ENCODE results near the gene TSEN2. TPM values are rescaled to one million over a fixed set of nuclear protein-coding genes. Genes with fewer than 3 reads are reported as not detected.

The TSEN2 gene
- total RNA-seq, 2 experiments from 2014 or later = 13.8 to 15.4 TPM

GRCh38 chr3:12566976-12567375 is 82.7 kb downstream of the TSEN2 start:
- peaks cover 17% of the 10 kb centered on the region for H3K9me3 Mint-ChIP-seq
- ChIA-PET CTCF (no interaction called here), POLR2A (no interaction called here)

DNA sequence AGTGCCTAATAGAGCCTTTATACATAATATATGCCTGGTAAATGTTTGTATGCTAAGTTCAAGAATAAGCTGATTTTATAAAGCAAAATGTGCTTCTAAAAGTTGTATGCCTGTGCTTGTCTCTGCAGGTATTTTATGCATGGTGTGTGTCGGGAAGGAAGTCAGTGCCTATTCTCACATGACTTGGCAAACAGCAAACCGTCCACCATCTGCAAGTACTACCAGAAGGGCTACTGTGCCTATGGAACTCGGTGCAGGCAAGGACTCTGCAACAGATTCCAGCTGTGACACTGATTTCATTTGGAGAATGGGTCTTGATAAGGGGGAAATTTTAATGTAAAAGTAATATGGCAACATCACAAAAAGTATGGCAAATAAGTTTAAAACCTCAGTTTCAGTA is 84.5 kb downstream of the TSEN2 start:
- Mint-ChIP-seq H3K4me3 (no peak overlapping the region), H3K36me3 (peaks cover 58% of the 10 kb centered on the region), H3K4me1 (ENCODE audit: low read depth) (peaks cover 22% of the 10 kb centered on the region), H3K27ac (no peak overlapping the region), H3K9me3 (peaks cover 17% of the 10 kb centered on the region), H3K27me3 (no peaks in the 10 kb centered on the region)
- POLR2A ChIA-PET = no interaction called here
- no peak for DNase-seq
- intact Hi-C loops (cut with micrococcal nuclease) = no loop called here
- CTCF ChIA-PET = no interaction called here

More at GRCh38 chr3:12566976-12567375, 82.7 kb downstream of the TSEN2 start:
- H3K36me3 Mint-ChIP-seq = peaks cover 48% of the 10 kb centered on the region
- H3K4me3 Mint-ChIP-seq = no peak overlapping the region
- intact Hi-C loops (cut with micrococcal nuclease) = no loop called here
- H3K27ac Mint-ChIP-seq = no peak overlapping the region
- peaks cover 30% of the 10 kb centered on the region for H3K4me1 Mint-ChIP-seq (ENCODE audit: low read depth)
- no peaks in the 10 kb centered on the region for H3K27me3 Mint-ChIP-seq
- no peak for DNase-seq

DNA sequence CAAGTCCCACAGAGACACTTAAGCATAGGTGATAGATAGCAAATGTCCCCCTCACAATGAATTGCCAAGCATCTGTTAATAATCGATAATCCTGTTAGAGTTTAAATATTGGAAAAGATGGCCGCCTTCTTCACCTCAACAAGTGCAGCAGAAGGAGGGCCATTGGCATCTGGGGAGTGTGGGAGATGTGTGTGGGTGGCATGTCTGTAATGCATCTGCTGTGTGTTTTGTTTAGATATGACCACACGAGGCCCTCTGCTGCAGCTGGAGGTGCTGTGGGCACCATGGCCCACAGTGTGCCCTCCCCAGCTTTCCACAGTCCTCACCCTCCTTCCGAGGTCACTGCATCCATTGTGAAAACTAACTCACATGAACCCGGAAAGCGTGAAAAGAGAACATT is 85.6 kb downstream of the TSEN2 start:
- ChIA-PET CTCF (no interaction called here), POLR2A (no interaction called here)
- Mint-ChIP-seq H3K27ac (peak overlapping the region; percentile 10), H3K9me3 (peaks cover 15% of the 10 kb centered on the region), H3K36me3 (peaks cover 63% of the 10 kb centered on the region), H3K4me1 (ENCODE audit: low read depth) (peaks cover 17% of the 10 kb centered on the region), H3K27me3 (no peaks in the 10 kb centered on the region), H3K4me3 (no peak overlapping the region)
- no peak for DNase-seq
- intact Hi-C loops (cut with micrococcal nuclease) = no loop called here

DNA sequence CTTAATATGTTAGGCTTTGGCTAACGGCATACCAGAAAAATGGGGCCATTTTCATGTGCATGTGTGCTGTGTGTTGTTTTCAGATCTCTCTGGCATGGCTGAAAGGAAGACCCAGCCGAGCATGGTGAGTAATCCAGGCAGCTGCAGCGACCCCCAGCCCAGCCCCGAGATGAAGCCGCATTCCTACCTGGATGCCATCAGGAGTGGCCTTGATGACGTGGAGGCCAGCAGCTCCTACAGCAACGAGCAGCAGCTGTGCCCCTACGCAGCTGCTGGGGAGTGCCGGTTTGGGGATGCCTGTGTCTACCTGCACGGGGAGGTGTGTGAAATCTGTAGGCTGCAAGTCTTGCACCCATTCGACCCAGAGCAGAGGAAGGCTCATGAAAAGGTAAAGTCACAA is 87.7 kb downstream of the TSEN2 start:
- H3K4me1 Mint-ChIP-seq (ENCODE audit: low read depth) = peaks cover 5% of the 10 kb centered on the region
- DNase-seq = no peak
- intact Hi-C loops (cut with micrococcal nuclease) = no loop called here
- CTCF ChIA-PET = no interaction called here
- peaks cover 3% of the 10 kb centered on the region for H3K9me3 Mint-ChIP-seq
- no peak overlapping the region for H3K4me3 Mint-ChIP-seq
- H3K36me3 Mint-ChIP-seq = peaks cover 67% of the 10 kb centered on the region
- H3K27ac Mint-ChIP-seq = no peak overlapping the region
- POLR2A ChIA-PET = no interaction called here
- H3K27me3 Mint-ChIP-seq = no peaks in the 10 kb centered on the region

- no peaks in the 10 kb centered on the region for H3K27me3 Mint-ChIP-seq
- no peak overlapping the region for H3K4me3 Mint-ChIP-seq
- no peak for DNase-seq
- no peak overlapping the region for H3K27ac Mint-ChIP-seq
- H3K36me3 Mint-ChIP-seq = peaks cover 73% of the 10 kb centered on the region
- intact Hi-C loops (cut with micrococcal nuclease) = no loop called here
- H3K4me1 Mint-ChIP-seq (ENCODE audit: low read depth) = no peaks in the 10 kb centered on the region
- peaks cover 7% of the 10 kb centered on the region for H3K9me3 Mint-ChIP-seq
- ChIA-PET CTCF (no interaction called here), POLR2A (no interaction called here)
Observed at GRCh38 chr3:12574131-12574530, 89.9 kb downstream of the TSEN2 start.

DNA sequence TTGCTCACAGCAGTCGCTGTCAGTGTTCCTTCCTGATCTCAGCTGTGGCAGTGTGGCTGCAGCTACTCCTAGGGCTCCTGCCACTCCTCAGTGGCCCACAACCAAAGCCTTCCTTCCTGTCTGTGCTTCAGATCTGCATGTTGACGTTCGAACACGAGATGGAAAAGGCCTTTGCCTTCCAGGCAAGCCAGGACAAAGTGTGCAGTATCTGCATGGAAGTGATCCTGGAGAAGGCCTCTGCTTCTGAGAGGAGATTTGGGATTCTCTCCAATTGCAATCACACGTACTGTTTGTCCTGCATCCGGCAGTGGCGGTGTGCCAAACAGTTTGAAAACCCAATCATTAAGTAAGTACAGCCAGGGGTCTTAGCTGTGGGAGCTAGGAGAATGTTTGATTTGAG is 90.4 kb downstream of the TSEN2 start:
- H3K36me3 Mint-ChIP-seq = peaks cover 70% of the 10 kb centered on the region
- no peaks in the 10 kb centered on the region for H3K27me3 Mint-ChIP-seq
- peaks cover 7% of the 10 kb centered on the region for H3K9me3 Mint-ChIP-seq
- no peaks in the 10 kb centered on the region for H3K4me1 Mint-ChIP-seq (ENCODE audit: low read depth)
- H3K27ac Mint-ChIP-seq = no peak overlapping the region
- ChIA-PET CTCF (no interaction called here), POLR2A (no interaction called here)
- intact Hi-C loops (cut with micrococcal nuclease) = no loop called here
- H3K4me3 Mint-ChIP-seq = no peak overlapping the region
- no peak for DNase-seq

DNA sequence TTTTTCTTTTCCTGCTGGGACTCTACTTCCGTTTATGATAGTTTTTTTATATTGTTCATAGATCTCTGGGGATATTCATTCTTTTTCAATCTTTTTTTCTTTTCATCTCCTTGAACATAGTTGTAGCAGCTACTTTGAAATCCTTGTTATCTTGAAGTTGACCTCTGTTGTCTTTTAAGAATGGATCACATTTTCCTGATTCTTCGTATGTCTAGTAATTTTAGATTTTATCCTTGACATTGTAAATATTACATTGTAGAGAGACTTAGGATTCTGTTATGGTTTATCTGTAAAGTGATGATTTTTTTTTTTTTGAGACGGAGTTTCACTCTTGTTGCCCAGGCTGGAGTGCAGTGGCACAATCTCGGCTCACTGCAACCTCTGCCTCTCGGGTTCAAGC is 93.1 kb downstream of the TSEN2 start:
- POLR2A ChIA-PET = no interaction called here
- Mint-ChIP-seq H3K4me3 (no peak overlapping the region), H3K36me3 (peaks cover 61% of the 10 kb centered on the region), H3K9me3 (peaks cover 7% of the 10 kb centered on the region), H3K4me1 (ENCODE audit: low read depth) (no peaks in the 10 kb centered on the region), H3K27ac (no peak overlapping the region), H3K27me3 (no peaks in the 10 kb centered on the region)
- DNase-seq = no peak
- intact Hi-C loops (cut with micrococcal nuclease) = no loop called here
- CTCF ChIA-PET = interaction anchor here (0.7 to 1.1 kb wide), 3 partner anchors 30 to 172 kb away, joined by 3 to 4 read pairs (median 3); no protein-coding TSS in a partner anchor

DNA sequence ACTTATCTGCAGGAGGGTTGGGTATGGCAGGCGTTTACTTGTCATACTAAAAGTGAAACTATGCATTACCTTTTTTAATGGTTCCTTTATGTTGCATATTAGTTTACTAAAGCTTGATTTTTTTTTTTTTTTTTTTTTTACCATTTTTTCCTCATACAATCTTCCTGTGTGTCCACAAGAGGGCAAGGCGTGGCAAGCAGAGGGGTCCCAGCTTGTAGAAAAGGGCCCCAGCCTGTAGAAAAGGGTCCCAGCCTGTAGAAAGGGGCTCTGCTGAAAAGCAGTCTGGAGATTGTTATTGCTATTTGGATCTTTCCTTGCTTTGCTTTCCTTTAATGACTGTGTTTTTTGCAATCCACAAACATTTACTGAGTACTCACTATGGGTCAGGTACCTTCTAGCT is 94.5 kb downstream of the TSEN2 start:
- peaks cover 60% of the 10 kb centered on the region for H3K36me3 Mint-ChIP-seq
- no peaks in the 10 kb centered on the region for H3K27me3 Mint-ChIP-seq
- no peak overlapping the region for H3K27ac Mint-ChIP-seq
- POLR2A ChIA-PET = no interaction called here
- CTCF ChIA-PET = interaction anchor here (0.6 to 1.3 kb wide), 4 partner anchors 18 to 444 kb away, joined by 3 to 5 read pairs (median 4); no protein-coding TSS in a partner anchor
- intact Hi-C loops (cut with micrococcal nuclease) = no loop called here
- H3K4me1 Mint-ChIP-seq (ENCODE audit: low read depth) = no peaks in the 10 kb centered on the region
- DNase-seq = no peak
- peaks cover 7% of the 10 kb centered on the region for H3K9me3 Mint-ChIP-seq
- no peak overlapping the region for H3K4me3 Mint-ChIP-seq

GRCh38 chr3:12579456-12579855 is 95.2 kb downstream of the TSEN2 start:
- Mint-ChIP-seq H3K4me1 (ENCODE audit: low read depth) (no peaks in the 10 kb centered on the region), H3K27ac (peak overlapping the region; percentile 15), H3K36me3 (peaks cover 57% of the 10 kb centered on the region), H3K9me3 (peaks cover 7% of the 10 kb centered on the region), H3K27me3 (no peaks in the 10 kb centered on the region), H3K4me3 (no peak overlapping the region)
- intact Hi-C loops (cut with micrococcal nuclease) = no loop called here
- CTCF ChIA-PET = interaction anchor here (0.6 to 1.3 kb wide), 3 partner anchors 18 to 444 kb away, joined by 3 to 5 read pairs (median 4); no protein-coding TSS in a partner anchor
- POLR2A ChIA-PET = no interaction called here
- DNase-seq = no peak

DNA sequence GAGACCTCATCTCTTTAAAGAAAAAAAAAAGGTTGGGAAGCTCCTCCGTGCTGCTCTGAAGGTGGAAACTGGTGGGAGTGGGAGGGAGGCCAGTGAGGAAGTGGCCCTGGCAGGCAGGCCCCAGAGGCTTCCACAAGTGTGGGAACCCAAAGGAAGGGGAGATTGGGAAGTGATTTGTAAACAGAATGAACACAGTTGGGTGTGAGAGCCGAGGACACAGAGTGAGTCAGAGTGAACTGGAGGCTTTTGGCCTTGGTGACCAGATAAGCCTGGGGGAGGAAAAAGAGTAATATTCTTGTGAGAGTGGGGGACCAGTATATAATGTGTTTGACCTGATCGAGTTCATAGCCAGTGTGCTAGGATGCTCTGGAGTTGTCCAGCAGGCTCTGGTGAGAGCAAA is 95.6 kb downstream of the TSEN2 start:
- H3K9me3 Mint-ChIP-seq = peaks cover 7% of the 10 kb centered on the region
- intact Hi-C loops (cut with micrococcal nuclease) = no loop called here
- no peak for DNase-seq
- H3K4me1 Mint-ChIP-seq (ENCODE audit: low read depth) = no peaks in the 10 kb centered on the region
- ChIA-PET POLR2A (no interaction called here), CTCF (interaction anchor here (0.6 kb wide), 1 partner anchor 367 kb away, joined by 4 read pairs; no protein-coding TSS in a partner anchor)
- peak overlapping the region; percentile 15 for H3K27ac Mint-ChIP-seq
- no peak overlapping the region for H3K4me3 Mint-ChIP-seq
- H3K36me3 Mint-ChIP-seq = peaks cover 53% of the 10 kb centered on the region
- no peaks in the 10 kb centered on the region for H3K27me3 Mint-ChIP-seq

DNA sequence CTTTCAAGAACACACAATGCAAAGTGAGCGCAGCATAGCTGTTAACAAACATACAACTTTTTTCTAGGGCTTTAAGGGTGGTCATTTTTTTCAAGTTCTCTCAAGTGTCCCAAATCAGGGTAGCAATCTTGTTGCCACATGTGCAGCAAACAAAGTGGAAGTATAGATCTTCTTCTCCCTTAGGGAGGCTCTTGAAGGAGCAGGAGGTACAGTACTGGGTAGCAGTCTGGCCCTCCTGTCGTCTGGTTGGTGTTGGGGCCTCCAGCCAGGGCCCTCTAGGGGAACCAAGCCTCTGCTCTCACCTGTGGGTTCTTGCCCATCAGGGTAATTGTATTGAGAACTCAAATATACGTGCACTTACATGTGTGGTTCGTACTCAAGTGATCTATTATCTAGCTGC is 98.5 kb downstream of the TSEN2 start:
- no peak for DNase-seq
- no peaks in the 10 kb centered on the region for H3K9me3 Mint-ChIP-seq
- intact Hi-C loops (cut with micrococcal nuclease) = no loop called here
- no peak overlapping the region for H3K4me3 Mint-ChIP-seq
- ChIA-PET CTCF (no interaction called here), POLR2A (no interaction called here)
- no peaks in the 10 kb centered on the region for H3K4me1 Mint-ChIP-seq (ENCODE audit: low read depth)
- no peak overlapping the region for H3K27ac Mint-ChIP-seq
- H3K27me3 Mint-ChIP-seq = no peaks in the 10 kb centered on the region
- H3K36me3 Mint-ChIP-seq = peaks cover 37% of the 10 kb centered on the region

Measured in activated CD4-positive, alpha-beta memory T cell treated with anti-CD3 and anti-CD28 coated beads for 36 hours (primary cell).